IPS-NIHi11 (cell line): ENCODE measurements around the gene ZNRF3.
A peak's percentile ranks its signal among the peaks of the same experiment; 100 is the strongest.
"Not testable (repeated sequence)": the region's sequence is repeated elsewhere in the genome, so short reads cannot be mapped to it uniquely, and the experiment has no call there.

Experiments
- DNase-seq: peaks from one replicate; pipeline ENCODE4 v3.0.0; 2012; ENCODE audit warnings: mixed read lengths, low spot score

The ZNRF3 gene

DNA sequence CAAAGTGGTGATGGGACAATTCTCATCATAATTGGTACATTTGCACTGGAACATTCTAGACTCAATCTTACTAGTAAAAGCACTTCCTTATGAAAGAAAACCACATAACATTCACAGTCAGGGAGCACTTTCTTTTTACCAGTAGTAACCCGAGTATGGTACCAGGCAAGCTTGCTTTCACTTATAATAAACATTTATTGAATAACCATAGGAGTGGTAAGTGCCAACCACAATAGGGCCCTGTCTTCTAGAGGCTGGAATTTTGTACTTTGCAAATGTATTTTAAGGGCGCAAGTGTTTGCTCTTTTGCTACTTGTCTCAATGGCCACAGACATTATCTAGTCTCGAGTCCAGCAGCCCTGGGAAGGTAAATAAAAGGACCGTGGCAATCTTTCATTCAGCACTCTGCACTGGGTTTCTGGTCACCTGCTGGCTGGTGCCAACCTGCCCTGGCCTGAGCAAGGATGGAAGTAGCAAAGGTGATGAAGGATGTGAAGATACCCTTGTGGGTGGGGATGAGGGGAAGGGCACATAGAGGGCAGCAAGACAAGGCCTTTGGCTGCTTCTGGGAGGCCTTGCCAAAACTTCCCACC is 154.1 kb downstream of the ZNRF3 start:
- no peak for DNase-seq

DNA sequence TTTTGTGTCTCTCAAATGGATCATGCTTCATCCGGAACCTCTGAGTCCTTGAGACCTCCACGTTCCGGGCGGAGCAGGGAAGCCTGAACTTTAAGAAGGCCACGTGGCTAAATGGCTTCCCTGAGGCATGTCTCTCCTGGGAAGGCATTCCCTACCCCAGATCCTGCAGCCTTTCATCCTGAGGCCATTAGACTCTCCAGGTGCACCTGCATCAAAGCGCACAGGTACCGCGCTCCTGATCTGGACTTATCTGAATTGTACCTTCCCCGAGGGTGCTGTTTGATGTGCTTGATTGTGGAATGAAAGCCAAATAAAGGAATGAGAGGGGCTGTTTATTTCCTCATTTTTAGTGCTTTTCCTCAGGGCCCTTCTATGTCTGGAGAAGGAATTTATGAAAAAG is 155.8 kb downstream of the ZNRF3 start:
- DNase-seq, result no peak

DNA sequence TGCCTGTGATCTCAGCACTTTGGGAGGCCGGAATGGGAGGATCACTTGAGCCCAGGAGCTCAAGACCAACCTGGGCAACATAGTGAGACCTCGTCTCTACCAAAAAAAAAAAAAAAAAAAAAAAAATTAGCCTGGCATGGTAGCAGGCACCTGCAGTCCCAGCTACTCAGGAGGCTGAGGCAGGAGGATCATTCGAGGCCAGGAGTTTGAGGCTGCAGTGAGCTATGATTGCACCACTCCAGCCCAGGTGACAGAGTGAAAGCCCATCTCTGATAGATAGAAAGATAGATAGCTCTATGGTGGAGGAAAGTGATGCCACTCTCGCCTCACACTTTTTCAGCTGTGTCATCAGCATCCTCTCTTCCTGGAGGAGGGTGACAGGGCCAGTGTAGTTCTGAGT is 156.3 kb downstream of the ZNRF3 start:
- not testable (repeated sequence) for DNase-seq

DNA sequence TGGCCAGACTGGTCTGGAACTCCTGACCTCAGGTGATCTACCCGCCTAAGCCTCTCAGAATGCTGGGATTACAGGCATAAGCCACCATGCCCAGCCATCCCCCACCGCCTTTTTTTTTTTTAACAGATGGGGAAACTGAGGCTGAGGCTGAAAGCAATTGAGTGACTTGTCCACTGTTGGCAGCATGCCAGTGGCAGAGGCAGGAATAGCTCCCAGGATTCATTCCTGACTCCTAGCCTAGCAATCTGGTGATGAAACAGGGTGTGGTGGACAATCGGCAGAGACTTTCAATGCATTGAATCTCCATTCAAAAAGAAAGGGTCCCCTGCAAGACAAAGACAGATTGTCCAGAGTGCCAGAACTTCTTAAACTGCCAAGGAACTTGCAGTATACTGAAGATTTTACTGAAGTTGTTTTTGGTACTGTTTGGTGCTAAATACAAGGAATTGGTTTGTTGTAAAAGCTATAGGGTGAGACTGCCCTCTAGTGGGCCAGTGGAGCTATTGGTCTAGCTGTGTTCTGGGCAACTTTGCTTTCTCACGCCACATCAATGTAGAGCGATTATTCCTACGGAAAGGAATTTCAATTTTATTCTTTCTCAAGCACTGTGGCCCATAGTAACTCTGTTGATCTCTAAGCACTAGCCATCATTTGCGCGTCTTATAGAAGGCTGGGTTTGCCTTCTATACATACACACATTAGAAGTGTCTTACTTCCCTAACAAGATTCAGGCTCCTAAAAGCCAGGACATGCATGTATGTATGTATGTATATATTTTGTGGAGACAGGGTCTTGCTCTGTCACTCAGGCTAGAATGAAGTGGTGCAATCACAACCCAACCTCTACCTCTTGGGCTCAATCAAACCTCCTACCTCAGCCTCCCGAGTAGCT is 157.3 kb downstream of the ZNRF3 start:
- DNase-seq, result peak; percentile 69

DNA sequence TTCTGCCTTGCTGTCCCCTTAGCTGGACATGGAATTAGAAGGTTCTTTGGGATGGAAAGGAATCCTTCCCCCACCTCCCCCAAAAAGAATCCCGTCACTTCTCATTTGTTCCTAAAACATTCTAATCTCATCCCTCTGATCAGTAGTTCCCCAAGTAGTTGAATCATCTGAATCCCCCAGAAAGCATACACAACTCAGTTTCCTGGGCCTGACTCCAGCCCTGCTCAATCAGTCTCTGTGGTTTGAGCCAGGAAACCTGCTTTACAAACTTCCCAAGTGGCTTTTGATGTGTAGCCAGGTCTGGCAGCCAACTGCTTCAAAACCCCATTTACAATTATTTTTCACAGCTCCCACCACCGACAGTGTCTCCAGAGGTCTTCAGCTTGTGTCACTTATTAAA is 158.0 kb downstream of the ZNRF3 start:
- no peak for DNase-seq

DNA sequence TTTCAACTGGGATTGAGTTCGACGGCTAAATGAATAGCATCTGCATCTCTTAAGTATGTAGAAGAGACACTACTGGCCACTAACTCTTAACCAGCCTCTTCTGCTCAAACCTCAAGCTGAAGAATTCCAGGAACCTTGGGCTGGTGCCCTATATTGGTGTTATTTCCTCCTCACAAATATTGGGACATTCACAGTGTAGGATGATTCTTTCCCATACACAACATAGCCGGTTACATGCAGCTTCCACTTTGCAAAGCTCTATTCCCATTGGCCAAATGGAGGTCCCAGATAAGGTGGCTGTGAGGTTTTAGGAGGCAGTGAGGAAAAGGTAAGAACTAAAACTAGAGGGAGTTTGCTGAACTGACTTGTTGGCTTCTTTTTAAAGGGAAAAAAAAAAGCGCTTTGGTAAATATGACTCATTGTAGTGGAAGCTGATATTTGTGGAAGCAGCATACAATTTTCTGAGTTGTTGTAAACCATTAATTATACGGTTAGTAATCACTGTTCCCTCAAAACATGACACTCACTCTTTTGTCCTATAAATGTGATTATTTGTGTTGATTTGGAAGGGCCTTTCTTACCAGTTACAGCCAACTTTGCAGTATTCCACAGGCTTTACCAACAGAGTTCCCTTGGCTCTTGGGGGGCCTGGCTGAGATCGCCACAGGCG is 160.7 kb downstream of the ZNRF3 start:
- DNase-seq, result no peak

DNA sequence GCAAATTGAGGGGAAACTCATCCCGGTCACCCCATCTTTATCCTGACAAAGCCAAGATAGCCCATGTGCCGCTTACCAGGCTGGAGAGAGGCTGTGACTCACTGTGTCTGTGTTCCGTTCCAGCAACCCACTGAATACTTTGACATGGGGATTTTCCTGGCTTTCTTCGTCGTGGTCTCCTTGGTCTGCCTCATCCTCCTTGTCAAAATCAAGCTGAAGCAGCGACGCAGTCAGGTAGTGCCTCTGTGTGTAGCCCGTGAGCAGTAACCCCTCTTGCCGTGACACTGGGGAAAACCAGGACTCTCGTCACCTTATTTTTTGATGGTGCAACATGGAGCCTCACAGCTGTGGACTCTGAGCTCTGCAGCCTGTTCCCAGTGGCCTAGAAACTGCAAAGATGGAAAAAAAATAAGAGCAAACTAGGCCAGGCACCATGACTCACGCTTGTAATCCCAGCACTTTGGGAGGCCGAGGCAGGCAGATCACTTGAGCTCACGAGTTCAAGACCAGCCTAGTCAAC is 161.3 kb downstream of the ZNRF3 start:
- DNase-seq, result no peak

DNA sequence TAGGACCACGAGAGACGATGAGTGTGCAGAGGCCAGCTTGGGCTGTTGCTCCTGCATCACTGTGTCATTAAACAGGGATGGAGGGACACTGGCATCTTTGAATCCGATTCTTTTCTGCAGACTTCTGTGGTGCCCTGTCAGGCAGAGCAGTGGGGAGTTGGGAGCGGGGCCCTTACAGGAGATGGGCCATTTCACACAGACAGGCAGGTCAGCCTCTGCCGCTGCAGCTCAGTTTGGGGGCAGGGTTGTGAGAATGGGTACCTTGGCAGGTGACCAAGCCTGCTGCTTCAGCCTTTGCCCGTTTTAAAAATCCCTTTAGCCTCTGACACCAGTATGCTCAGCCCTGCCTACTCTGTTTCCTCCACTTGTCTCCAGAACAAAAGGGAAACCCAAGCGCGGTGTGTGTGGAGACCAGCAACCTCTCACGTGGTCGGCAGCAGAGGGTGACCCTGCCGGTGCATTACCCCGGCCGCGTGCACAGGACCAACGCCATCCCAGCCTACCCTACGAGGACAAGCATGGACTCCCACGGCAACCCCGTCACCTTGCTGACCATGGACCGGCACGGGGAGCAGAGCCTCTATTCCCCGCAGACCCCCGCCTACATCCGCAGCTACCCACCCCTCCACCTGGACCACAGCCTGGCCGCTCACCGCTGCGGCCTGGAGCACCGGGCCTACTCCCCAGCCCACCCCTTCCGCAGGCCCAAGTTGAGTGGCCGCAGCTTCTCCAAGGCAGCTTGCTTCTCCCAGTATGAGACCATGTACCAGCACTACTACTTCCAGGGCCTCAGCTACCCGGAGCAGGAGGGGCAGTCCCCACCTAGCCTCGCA is 165.7 kb downstream of the ZNRF3 start:
- DNase-seq, result no peak

DNA sequence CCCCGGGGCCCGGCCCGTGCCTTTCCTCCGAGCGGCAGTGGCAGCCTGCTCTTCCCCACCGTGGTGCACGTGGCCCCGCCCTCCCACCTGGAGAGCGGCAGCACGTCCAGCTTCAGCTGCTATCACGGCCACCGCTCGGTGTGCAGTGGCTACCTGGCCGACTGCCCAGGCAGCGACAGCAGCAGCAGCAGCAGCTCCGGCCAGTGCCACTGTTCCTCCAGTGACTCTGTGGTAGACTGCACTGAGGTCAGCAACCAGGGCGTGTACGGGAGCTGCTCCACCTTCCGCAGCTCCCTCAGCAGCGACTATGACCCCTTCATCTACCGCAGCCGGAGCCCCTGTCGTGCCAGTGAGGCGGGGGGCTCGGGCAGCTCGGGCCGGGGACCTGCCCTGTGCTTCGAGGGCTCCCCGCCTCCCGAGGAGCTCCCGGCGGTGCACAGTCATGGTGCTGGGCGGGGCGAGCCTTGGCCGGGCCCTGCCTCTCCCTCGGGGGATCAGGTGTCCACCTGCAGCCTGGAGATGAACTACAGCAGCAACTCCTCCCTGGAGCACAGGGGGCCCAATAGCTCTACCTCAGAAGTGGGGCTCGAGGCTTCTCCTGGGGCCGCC is 166.4 kb downstream of the ZNRF3 start:
- peak; percentile 69 for DNase-seq

DNA sequence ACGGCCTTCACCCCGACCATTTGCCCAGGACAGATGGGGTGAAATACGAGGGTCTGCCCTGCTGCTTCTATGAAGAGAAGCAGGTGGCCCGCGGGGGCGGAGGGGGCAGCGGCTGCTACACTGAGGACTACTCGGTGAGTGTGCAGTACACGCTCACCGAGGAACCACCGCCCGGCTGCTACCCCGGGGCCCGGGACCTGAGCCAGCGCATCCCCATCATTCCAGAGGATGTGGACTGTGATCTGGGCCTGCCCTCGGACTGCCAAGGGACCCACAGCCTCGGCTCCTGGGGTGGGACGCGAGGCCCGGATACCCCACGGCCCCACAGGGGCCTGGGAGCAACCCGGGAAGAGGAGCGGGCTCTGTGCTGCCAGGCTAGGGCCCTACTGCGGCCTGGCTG is 167.1 kb downstream of the ZNRF3 start:
- DNase-seq, result no peak

DNA sequence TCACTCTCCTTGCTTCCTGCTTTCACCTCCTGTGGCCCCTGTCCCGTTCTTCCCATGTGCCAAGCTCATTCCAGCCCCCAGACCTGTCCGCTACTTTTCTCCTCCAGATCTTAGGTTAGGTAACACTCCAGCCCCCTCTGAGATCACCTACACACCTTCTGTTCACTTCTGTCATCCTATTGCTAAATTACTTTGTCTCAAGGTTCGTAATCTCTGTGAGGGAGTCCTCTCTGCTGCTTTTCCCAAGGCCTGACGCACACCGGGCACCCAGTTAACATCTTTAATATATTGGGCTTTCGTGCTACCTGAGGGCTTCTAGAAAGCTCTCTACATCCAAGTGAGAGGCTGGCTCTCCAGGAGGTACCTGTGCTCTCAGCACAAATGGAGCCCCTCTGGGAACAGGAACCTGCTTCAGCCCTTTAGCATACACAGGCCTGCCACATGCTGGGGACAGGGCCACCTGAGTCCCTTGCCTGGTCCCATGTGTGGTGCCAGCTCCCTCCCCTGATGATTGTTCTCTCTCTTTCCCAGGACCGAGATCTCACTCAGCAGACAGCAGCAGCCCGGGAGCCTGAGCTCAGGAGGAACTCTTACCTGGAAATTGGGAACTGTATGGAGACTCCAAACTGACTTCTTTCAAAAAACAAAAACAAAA is 169.8 kb downstream of the ZNRF3 start:
- no peak for DNase-seq

DNA sequence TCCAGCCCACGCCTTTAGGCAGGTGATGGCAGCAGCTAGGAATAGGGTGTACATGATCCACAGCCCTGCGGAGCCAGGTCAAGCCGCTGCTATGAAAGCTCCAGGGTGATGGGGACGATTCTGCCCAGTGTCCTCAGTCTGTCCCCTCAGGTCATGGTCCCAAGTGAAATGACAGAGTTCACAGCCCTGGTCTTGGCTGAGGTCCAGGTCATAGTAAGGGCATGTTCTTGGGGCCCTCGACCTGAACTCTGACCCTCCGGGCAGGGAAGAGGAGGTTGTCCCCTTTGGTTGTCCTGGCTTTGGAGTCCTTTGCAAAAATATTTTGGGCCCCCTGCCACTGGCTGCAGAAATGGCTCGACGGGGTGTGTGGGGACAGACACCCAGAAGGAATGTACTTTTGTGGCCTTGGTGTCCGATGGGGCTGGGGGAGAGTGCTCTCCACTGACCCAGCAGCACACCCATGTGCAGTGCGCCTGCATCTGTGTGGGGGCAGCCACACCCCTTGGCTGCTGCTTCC is 170.9 kb downstream of the ZNRF3 start:
- DNase-seq, result no peak

DNA sequence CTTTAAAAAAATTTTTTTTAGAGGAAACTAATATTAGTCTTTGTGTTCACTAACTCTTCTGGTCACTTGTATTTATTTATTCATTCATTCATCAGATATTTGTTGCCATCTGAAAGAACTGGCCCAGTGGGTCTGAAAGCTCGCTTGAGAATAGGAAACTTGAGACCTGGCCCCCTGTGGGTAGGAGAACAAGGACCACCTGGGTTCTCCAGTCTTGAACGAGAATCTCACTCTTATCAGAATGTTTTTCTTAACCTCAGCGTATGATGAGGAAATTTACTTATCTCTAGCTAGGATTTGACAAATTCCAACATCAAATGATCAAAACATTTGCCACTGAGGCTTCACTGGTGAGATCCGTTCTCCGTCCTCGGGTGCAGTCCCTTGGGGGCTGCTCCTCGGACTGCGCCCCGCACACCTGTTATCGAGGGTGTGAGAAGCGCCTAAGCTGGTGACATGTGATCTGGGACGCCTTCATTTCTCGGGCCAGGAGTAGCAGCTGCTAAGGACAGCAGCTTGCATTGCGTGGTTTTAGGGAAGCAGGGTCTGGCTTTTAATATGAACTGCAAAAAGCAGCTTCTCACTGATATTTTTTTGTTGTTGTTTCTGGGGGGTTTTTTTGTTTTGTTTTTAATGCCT is 171.9 kb downstream of the ZNRF3 start:
- DNase-seq, result peak; percentile 51

DNA sequence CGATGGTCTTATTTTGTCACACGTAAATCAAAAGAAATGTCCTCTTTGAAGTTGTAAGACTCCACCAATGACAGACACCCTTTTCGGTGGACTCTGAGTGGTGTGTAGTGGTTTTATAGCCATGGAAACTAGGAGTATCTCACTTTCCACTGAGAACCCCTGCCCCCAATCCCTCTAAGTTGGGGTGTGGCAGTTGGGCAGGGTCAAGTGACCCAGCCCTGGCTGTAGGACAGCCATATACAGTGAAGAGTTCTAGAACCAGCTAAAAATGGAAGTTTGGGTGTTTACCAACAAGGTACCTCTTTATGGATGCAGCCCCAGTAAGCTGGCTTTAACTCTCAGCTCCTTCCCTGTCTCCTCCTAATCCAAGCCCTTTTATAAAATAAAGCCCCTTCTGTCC is 173.1 kb downstream of the ZNRF3 start:
- no peak for DNase-seq

DNA sequence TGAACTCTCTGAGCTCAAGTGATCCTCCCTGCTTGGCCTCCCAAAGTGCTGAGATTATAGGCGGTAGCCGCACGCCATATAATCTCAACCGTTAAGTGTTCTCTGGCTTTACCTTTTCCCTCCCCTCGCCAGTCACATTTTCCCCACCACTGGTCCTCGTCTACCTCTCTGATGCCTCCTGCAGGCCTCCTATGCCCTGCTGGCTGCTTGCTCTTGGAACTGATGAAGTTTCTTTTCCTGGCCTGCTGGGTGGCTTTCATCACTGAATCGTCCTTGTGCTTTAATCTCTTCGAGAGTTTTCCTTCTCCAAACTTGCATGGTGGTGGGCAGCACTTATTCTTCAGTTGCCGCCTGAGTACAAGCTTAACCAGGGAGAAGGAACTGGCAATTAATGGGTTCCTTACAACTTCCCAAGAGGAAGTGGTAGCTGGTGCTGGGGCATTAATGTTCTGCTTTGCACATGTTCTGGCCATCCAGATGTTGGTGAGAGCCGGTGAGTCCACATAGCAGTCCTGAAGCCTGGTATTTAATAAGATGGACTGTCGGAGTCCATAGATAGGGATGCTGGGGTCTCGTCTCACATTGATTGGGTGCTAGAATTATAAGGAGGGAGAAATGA is 177.0 kb downstream of the ZNRF3 start:
- DNase-seq, result no peak

DNA sequence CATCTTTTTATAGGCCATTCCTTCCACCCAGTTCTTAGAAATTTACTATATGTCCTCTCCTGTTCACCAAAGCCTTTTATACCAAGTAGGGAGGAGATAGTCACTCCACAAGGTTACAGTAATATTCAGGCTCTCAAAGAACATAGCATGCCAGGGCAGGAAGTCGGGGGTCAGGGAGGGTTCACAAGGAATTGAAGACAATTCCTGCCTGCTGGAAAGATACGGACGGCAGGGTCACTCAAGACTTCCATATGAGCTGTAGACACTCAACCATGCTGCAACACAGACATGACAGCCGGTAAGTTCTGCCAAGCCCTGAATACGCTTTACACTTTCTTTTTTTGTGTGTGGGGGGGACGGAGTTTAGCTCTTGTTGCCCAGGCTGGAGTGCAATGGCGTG is 177.6 kb downstream of the ZNRF3 start:
- no peak for DNase-seq

DNA sequence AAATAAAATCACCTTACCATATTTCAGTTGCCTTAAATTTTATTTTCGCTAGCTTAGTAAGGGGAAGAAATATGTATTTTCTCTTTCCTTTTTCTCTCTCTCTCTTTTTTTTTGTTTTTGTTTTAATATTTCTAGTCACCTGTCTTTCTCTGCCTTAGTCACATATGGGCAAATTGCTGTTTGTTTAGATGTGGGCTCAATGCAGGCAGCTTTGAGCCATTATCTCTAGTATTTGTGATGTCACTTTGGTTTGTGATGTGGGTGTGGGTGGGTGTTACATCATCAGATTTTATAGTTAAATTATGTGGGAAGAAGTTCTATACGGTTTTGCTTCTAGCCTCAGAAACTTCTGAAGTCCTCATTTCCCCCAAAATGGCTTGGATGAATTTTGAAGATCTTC is 178.4 kb downstream of the ZNRF3 start, which contains the start of gene C22orf31:
C22orf31 (minus strand) TSS at position 59 of the 400 bp plus-strand sequence; CDS start at position 20, 39 bp downstream.
- no peak for DNase-seq

DNA sequence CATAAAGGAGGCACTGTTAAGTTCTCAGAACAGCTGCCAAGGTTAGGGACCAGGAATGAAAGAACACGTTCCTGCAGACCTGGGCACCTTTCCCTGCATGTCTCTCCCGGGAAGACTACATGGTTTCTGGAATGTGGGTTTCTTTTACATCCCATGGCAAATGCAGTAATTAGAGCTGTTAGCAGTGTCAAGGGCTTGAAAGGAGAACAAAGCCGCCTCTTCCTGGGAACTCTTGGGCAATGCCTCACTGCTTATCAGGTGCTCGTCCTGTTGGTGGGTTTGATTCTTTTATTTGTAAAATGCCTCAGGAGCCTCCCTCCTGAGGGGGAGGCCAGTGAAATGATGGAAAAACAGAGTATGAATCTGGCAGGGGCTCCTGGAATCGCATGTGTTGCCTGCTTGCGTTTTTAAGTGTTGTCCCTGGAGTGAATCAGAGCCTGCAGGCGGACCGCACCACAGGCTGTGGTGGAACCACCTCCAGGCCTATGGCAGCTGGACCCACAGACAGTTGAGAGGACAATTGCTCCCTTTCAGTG is 179.0 kb downstream of the ZNRF3 start:
- no peak for DNase-seq

DNA sequence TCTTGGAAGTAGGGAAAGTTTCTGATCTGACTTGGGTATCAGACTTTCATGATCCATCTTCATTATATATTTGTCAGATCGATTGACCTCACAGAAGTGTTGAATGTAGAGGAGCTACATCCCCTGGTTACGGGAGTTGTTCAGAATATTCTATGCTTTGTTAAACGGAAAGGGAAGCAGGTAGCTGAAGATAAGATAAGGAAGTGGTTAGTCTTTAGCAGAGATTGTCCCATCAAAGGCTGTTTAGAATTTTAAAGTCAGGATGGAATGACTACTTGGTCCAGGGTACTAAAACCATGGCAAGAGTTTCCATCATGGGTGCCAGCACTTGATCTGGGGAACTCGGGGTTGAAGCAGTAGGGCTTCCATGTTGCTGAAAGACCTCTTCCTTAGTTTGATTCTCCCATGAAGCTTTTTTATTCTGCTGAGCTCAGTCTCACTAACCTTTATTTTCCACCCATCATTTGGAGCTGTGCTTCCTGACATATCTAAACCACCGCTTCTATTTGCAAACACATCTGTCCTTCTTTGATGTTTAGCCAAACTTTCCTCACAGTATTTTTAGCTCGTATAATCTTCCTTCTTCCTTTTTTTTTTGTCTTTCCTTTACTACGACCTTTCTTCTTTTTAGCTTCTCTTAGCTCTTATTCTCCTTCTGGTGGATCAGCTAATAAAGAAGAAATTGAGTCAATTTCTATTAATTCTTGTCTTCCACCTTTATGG is 182.3 kb downstream of the ZNRF3 start:
- no peak for DNase-seq
